ENCODE data around the gene RCAN2.

GRCh38 chr6:46233129-46233528, 258.1 kb downstream of the RCAN2 start:
- TF ChIP-seq CTCF (conservative IDR thresholded peaks at IDR 0.05 in 1 of 2, IDR thresholded peaks at IDR 0.05 in 1 of 2; ENCODE audit: extremely low read depth in 1 of 2, insufficient read depth in 1 of 2, low read depth in 1 of 2, low read length in 2 of 2): no peak
- no peak for TF ChIP-seq EZH2 (IDR thresholded peaks at IDR 0.05; ENCODE audit: borderline replicate concordance, low read length)

All from mammary epithelial cell (primary cell).